ENCODE data around the gene EFNA5. TPM values are rescaled to one million over a fixed set of nuclear protein-coding genes. Genes with fewer than 3 reads are reported as not detected.

EFNA5 gene
- total RNA-seq, 2 experiments from 2014 or later, result not detected

GRCh38 chr5:107548477-107548876 lies 122.3 kb downstream of the EFNA5 start:
- no peak overlapping the region for H3K27ac Mint-ChIP-seq

DNA sequence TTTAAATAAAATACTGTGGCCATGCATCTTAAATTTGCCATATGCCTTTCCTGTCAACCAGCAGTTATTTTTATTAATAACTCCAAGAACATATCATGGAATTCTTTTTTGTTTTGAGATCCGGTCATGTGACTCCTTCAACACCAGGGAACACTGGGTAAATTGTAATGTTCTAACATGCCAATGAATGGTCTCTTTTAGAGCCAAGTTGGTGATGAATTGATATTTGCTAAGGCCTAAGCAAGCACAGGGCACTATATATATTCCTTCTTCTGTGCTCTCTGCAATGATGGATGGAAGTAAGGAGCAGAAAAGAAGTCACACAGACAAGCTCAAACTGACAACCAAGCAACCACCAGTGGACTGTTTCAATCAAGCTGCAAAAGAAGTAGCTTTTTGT lies 124.0 kb downstream of the EFNA5 start:
- peaks cover 4% of the 10 kb centered on the region for H3K27me3 Mint-ChIP-seq
- ChIA-PET CTCF (interaction anchor here (1.6 kb wide), 1 partner anchor 26 kb away, joined by 6 read pairs; no protein-coding TSS in a partner anchor), POLR2A (no interaction called here)
- DNase-seq, result no peak
- H3K36me3 Mint-ChIP-seq (ENCODE audit: low read depth), result no peaks in the 10 kb centered on the region
- no peak overlapping the region for H3K4me3 Mint-ChIP-seq
- H3K4me1 Mint-ChIP-seq, result no peaks in the 10 kb centered on the region
- no peaks in the 10 kb centered on the region for H3K9me3 Mint-ChIP-seq
- no peak overlapping the region for H3K27ac Mint-ChIP-seq

More at GRCh38 chr5:107548477-107548876, 122.3 kb downstream of the EFNA5 start:
- CTCF ChIA-PET, result no interaction called here
- DNase-seq, result no peak
- Mint-ChIP-seq H3K27me3 (peaks cover 2% of the 10 kb centered on the region), H3K4me3 (no peak overlapping the region), H3K36me3 (ENCODE audit: low read depth) (no peaks in the 10 kb centered on the region), H3K4me1 (no peaks in the 10 kb centered on the region), H3K9me3 (no peaks in the 10 kb centered on the region)
- POLR2A ChIA-PET, result no interaction called here

- Mint-ChIP-seq H3K36me3 (ENCODE audit: low read depth) (no peaks in the 10 kb centered on the region), H3K27ac (no peak overlapping the region), H3K4me3 (no peak overlapping the region), H3K9me3 (no peaks in the 10 kb centered on the region), H3K4me1 (no peaks in the 10 kb centered on the region), H3K27me3 (peaks cover 4% of the 10 kb centered on the region)
- no peak for DNase-seq
- CTCF ChIA-PET, result interaction anchor here (1.6 kb wide), 1 partner anchor 27 kb away, joined by 6 read pairs; no protein-coding TSS in a partner anchor
- POLR2A ChIA-PET, result no interaction called here
Observed at GRCh38 chr5:107545486-107545885, 125.3 kb downstream of the EFNA5 start.

GRCh38 chr5:107544967-107545366 lies 125.8 kb downstream of the EFNA5 start:
- CTCF ChIA-PET, result no interaction called here
- no peaks in the 10 kb centered on the region for H3K4me1 Mint-ChIP-seq
- DNase-seq, result no peak
- H3K36me3 Mint-ChIP-seq (ENCODE audit: low read depth), result no peaks in the 10 kb centered on the region
- H3K9me3 Mint-ChIP-seq, result no peaks in the 10 kb centered on the region
- POLR2A ChIA-PET, result no interaction called here
- no peak overlapping the region for H3K4me3 Mint-ChIP-seq
- H3K27me3 Mint-ChIP-seq, result peaks cover 4% of the 10 kb centered on the region
- H3K27ac Mint-ChIP-seq, result no peak overlapping the region

DNA sequence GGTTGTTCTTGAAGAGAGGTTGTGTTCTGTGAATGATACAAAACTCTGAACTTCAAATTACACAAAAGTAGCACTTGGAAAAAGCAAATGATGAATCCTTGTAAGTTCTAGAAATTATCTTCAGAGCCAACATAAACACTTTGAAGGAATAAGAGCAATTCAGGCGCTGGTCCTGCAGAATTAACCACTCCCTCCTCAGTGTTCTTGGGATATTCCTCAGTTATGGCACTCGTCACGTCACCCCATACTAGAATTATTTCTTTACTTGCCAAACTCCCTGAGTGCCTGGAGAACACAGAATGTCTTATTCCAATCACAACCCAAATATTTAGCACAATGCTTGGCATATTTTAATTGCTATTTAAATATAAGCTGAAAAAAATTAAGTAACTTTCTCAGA lies 126.3 kb downstream of the EFNA5 start:
- ChIA-PET POLR2A (no interaction called here), CTCF (no interaction called here)
- H3K36me3 Mint-ChIP-seq (ENCODE audit: low read depth), result no peaks in the 10 kb centered on the region

GRCh38 chr5:107543868-107544267 lies 126.9 kb downstream of the EFNA5 start:
- no peak for DNase-seq
- peaks cover 4% of the 10 kb centered on the region for H3K27me3 Mint-ChIP-seq
- H3K4me3 Mint-ChIP-seq, result no peak overlapping the region
- ChIA-PET POLR2A (no interaction called here), CTCF (no interaction called here)
- no peaks in the 10 kb centered on the region for H3K4me1 Mint-ChIP-seq
- no peaks in the 10 kb centered on the region for H3K36me3 Mint-ChIP-seq (ENCODE audit: low read depth)
- H3K27ac Mint-ChIP-seq, result no peak overlapping the region
- H3K9me3 Mint-ChIP-seq, result no peaks in the 10 kb centered on the region

More for the DNA sequence above, 126.3 kb downstream of the EFNA5 start:
- Mint-ChIP-seq H3K27ac (no peak overlapping the region), H3K27me3 (peaks cover 4% of the 10 kb centered on the region), H3K4me3 (no peak overlapping the region), H3K9me3 (no peaks in the 10 kb centered on the region), H3K4me1 (no peaks in the 10 kb centered on the region)
- no peak for DNase-seq

GRCh38 chr5:107542831-107543231 lies 127.9 kb downstream of the EFNA5 start:
- CTCF ChIA-PET, result no interaction called here
- POLR2A ChIA-PET, result no interaction called here

GRCh38 chr5:107542428-107542827 lies 128.3 kb downstream of the EFNA5 start:
- Mint-ChIP-seq H3K4me1 (peaks cover 3% of the 10 kb centered on the region), H3K36me3 (ENCODE audit: low read depth) (no peaks in the 10 kb centered on the region), H3K27ac (no peak overlapping the region), H3K9me3 (no peaks in the 10 kb centered on the region), H3K4me3 (no peak overlapping the region), H3K27me3 (peaks cover 4% of the 10 kb centered on the region)
- DNase-seq, result no peak
- CTCF ChIA-PET, result no interaction called here
- POLR2A ChIA-PET, result no interaction called here

More at GRCh38 chr5:107542831-107543231, 127.9 kb downstream of the EFNA5 start:
- H3K27me3 Mint-ChIP-seq, result peaks cover 4% of the 10 kb centered on the region
- H3K4me3 Mint-ChIP-seq, result no peak overlapping the region
- H3K4me1 Mint-ChIP-seq, result peaks cover 3% of the 10 kb centered on the region
- H3K27ac Mint-ChIP-seq, result no peak overlapping the region
- no peaks in the 10 kb centered on the region for H3K9me3 Mint-ChIP-seq
- no peak for DNase-seq
- H3K36me3 Mint-ChIP-seq (ENCODE audit: low read depth), result no peaks in the 10 kb centered on the region

DNA sequence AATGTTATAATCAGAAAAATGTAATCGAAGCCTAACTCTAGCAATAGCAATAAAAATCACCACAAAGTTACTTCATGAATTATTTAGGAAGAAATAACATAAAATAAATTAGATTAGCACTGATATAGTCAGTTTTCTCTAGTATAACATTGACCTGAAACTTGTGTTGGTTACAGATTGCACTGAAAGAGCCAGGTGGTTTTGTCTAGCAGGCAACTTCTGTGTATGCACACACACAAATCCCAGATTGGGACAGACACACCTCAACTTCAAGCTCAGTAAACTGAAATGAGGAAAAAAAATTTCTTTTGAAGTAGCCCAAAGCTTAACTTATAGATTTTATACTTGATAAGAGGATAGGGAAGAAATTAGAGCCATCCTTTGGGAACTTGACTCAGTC lies 129.3 kb downstream of the EFNA5 start:
- no peaks in the 10 kb centered on the region for H3K9me3 Mint-ChIP-seq
- POLR2A ChIA-PET, result no interaction called here
- CTCF ChIA-PET, result no interaction called here
- no peak overlapping the region for H3K4me3 Mint-ChIP-seq
- H3K27ac Mint-ChIP-seq, result no peak overlapping the region
- H3K27me3 Mint-ChIP-seq, result peaks cover 4% of the 10 kb centered on the region
- no peaks in the 10 kb centered on the region for H3K36me3 Mint-ChIP-seq (ENCODE audit: low read depth)
- peaks cover 3% of the 10 kb centered on the region for H3K4me1 Mint-ChIP-seq
- DNase-seq, result no peak

DNA sequence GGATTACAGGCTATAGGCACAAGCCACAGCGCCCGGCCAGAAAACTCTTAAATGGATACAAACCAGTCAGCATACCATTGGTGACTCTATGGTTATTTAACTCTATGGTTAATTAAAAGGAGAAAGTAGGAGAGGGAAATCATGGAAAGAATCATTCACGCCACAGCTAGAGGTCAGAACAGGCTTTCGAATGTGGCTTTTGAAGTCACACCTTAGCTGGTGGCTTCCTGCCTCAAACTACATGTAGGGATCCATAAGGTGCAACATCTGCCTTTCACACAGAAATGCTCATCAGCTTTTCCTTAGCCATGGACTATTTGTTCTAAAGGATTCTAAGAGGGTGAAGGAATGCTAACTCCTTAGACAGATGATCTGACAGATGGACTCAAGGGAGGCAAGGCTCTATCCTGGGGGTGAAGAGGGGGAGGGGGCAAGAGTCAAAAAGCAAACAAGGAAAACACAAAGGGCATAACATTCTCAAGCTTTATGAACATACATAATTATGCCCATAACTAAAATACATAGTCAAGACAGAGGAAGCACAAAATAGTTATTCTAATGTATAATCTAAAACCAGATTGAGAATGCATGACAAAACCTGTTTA lies 130.9 kb downstream of the EFNA5 start:
- no peak overlapping the region for H3K4me3 Mint-ChIP-seq
- H3K36me3 Mint-ChIP-seq (ENCODE audit: low read depth), result no peaks in the 10 kb centered on the region
- POLR2A ChIA-PET, result no interaction called here
- no peak for DNase-seq
- H3K4me1 Mint-ChIP-seq, result peaks cover 3% of the 10 kb centered on the region
- H3K27ac Mint-ChIP-seq, result no peak overlapping the region
- H3K9me3 Mint-ChIP-seq, result no peaks in the 10 kb centered on the region
- peaks cover 2% of the 10 kb centered on the region for H3K27me3 Mint-ChIP-seq
- CTCF ChIA-PET, result no interaction called here

- DNase-seq, result no peak
- Mint-ChIP-seq H3K4me1 (peaks cover 3% of the 10 kb centered on the region), H3K36me3 (ENCODE audit: low read depth) (no peaks in the 10 kb centered on the region), H3K27ac (no peak overlapping the region), H3K4me3 (no peak overlapping the region), H3K9me3 (no peaks in the 10 kb centered on the region), H3K27me3 (peaks cover 2% of the 10 kb centered on the region)
- ChIA-PET CTCF (interaction anchor here (2.2 kb wide), 1 partner anchor 33 kb away, joined by 9 read pairs; no protein-coding TSS in a partner anchor), POLR2A (no interaction called here)
Observed at GRCh38 chr5:107538805-107539445, 131.8 kb downstream of the EFNA5 start.

GRCh38 chr5:107538331-107538730 lies 132.4 kb downstream of the EFNA5 start:
- Mint-ChIP-seq H3K27me3 (peaks cover 2% of the 10 kb centered on the region), H3K4me1 (peaks cover 3% of the 10 kb centered on the region), H3K9me3 (no peaks in the 10 kb centered on the region), H3K27ac (no peak overlapping the region), H3K36me3 (ENCODE audit: low read depth) (no peaks in the 10 kb centered on the region), H3K4me3 (no peak overlapping the region)
- no peak for DNase-seq
- ChIA-PET CTCF (interaction anchor here (2.2 kb wide), 1 partner anchor 34 kb away, joined by 9 read pairs; no protein-coding TSS in a partner anchor), POLR2A (no interaction called here)

DNA sequence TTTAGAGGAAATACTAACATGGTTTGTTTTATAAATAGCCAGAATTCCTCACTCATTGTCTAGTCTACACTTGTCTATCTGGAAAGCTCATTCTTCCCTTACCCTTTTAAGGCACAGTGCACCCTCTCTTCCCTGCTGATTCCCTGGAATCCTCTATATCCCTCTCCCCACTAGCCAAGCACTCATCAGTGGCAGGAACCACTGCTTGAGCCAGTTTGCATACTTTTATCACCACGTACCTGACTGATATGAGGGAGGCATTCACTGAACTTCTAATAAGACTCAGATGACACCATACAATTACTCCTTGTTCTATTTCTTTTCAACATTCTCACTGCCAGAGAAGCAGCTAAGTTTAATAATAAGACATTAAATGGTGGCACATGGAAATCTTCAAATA lies 134.9 kb downstream of the EFNA5 start:
- DNase-seq, result no peak
- ChIA-PET CTCF (no interaction called here), POLR2A (no interaction called here)
- Mint-ChIP-seq H3K27ac (no peak overlapping the region), H3K27me3 (no peaks in the 10 kb centered on the region), H3K4me3 (no peak overlapping the region), H3K36me3 (ENCODE audit: low read depth) (no peaks in the 10 kb centered on the region), H3K4me1 (peaks cover 3% of the 10 kb centered on the region), H3K9me3 (no peaks in the 10 kb centered on the region)
